A673 (cell line): ENCODE results near the gene UXS1. TPM values are rescaled to one million over a fixed set of nuclear protein-coding genes. Genes with fewer than 3 reads are reported as not detected.

Source experiments
- BruUV-seq: library from RNA; stranded (reverse); fragments of 400-500 nt; replicated peaks from 2 replicates; lab custom pipeline; 2021; lab: Mats Ljungman, UMichigan
- CTCF ChIA-PET: fragments of 300-600 bp; sonication (Branson Sonifier 250); formaldehyde crosslinking; loops from one replicate; lab custom pipeline; 2022; ENCODE audit warnings: antibody characterized with exemption; lab: Charles Lee
- POLR2A ChIA-PET: fragments of 300-600 bp; sonication (Branson Sonifier 250); formaldehyde crosslinking; loops from one replicate; lab custom pipeline; 2022; ENCODE audit warnings: antibody characterized with exemption; ENCODE audit not compliant: low non-redundant PET; lab: Charles Lee
- DNase-seq: peaks from one replicate; pipeline ENCODE4 v3.0.0-alpha.2; 2015; ENCODE audit warnings: low spot score
- H3K27ac ChIP-seq: fragments of 200-600 bp; sonication (generic); 2 replicates; pipeline ENCODE4 v1.5.1; 2016; ENCODE audit warnings: mixed run types, low read depth, mild to moderate bottlenecking, mixed read lengths, antibody characterized with exemption, low read length; ENCODE audit not compliant: poor library complexity, severe bottlenecking
- H3K27me3 ChIP-seq: fragments of 200-600 bp; sonication (generic); replicated peaks from 2 replicates; pipeline ENCODE4 v1.6.1; 2017; ENCODE audit warnings: mixed run types, low read depth, mild to moderate bottlenecking, mixed read lengths, antibody characterized with exemption, low read length; ENCODE audit not compliant: insufficient read depth, poor library complexity
- H3K36me3 ChIP-seq: fragments of 200-600 bp; sonication (generic); 2 replicates; pipeline ENCODE4 v1.6.1; 2016; ENCODE audit warnings: mixed run types, mild to moderate bottlenecking, mixed read lengths, antibody characterized with exemption, low read length; ENCODE audit not compliant: insufficient read depth, poor library complexity, severe bottlenecking
- H3K4me1 ChIP-seq: fragments of 200-600 bp; sonication (generic); 2 replicates; pipeline ENCODE4 v1.6.1; 2017; ENCODE audit warnings: mixed run types, mild to moderate bottlenecking, mixed read lengths, antibody characterized with exemption, low read length; ENCODE audit not compliant: insufficient read depth, poor library complexity, severe bottlenecking
- H3K4me3 ChIP-seq: fragments of 200-600 bp; sonication (generic); 2 replicates; pipeline ENCODE4 v1.5.1; 2016; ENCODE audit warnings: low read depth, mixed run types, mild to moderate bottlenecking, mixed read lengths, low read length; ENCODE audit not compliant: poor library complexity, severe bottlenecking
- H3K9me3 ChIP-seq: fragments of 200-600 bp; sonication (generic); 2 replicates; pipeline ENCODE4 v1.6.1; 2016; ENCODE audit warnings: mixed run types, low read depth, mild to moderate bottlenecking, mixed read lengths, antibody characterized with exemption, low read length; ENCODE audit not compliant: poor library complexity, severe bottlenecking
- EZH2 ChIP-seq: fragments of 200-600 bp; sonication (generic); IDR thresholded peaks from 2 replicates; pipeline ENCODE4 v1.6.1; 2017; ENCODE audit warnings: borderline replicate concordance, low read depth, mild to moderate bottlenecking, mixed read lengths, antibody characterized with exemption, low read length; ENCODE audit not compliant: poor library complexity, severe bottlenecking
- intact Hi-C: fragments of 100-400 bp; cut with micrococcal nuclease; formaldehyde crosslinking; loops from one replicate; pipeline ENCODE4 v1.10.0; 2022; ENCODE audit not compliant: unreplicated experiment
- total RNA-seq: library from RNA; stranded (reverse); gene quantifications from 2 replicates; pipeline ENCODE4 v1.2.3, GENCODE V29; 2021
- TF ChIP-seq, protein P1 (sequence below): fragments of 300-800, 200-600 bp; sonication (generic); conservative IDR thresholded peaks from 2 replicates; pipeline ENCODE4 v1.5.1; 2017; ENCODE audit warnings: low read depth, mild to moderate bottlenecking, antibody characterized with exemption, low read length, moderate library complexity, mixed read lengths

The UXS1 gene
- total RNA-seq, 1 experiment from 2014 or later, result 48.6 TPM

DNA sequence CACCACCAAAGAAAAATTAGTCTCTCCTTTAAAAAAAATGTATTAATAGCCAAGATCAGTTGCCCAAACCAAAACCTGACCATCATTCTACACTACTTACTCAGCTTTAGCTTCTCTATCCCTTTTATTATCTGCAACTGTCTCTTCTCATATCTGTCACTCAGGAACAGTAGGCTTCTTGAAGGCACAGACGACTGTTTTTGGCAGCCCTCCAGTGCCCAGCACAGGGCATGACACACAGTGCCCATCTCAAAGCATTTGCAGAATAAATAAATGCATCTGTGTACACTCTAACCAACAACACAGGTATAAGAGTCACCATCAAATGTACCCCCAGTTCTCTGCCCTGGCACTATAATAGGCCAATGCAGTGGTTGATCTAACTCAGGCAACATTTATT lies 117.2 kb downstream of the UXS1 start:
- H3K27ac ChIP-seq, result no peak overlapping the region
- ChIA-PET CTCF (no interaction called here), POLR2A (no interaction called here)
- no TSS peak for BruUV-seq
- no peak for TF ChIP-seq EZH2
- TF ChIP-seq, protein P1, sequence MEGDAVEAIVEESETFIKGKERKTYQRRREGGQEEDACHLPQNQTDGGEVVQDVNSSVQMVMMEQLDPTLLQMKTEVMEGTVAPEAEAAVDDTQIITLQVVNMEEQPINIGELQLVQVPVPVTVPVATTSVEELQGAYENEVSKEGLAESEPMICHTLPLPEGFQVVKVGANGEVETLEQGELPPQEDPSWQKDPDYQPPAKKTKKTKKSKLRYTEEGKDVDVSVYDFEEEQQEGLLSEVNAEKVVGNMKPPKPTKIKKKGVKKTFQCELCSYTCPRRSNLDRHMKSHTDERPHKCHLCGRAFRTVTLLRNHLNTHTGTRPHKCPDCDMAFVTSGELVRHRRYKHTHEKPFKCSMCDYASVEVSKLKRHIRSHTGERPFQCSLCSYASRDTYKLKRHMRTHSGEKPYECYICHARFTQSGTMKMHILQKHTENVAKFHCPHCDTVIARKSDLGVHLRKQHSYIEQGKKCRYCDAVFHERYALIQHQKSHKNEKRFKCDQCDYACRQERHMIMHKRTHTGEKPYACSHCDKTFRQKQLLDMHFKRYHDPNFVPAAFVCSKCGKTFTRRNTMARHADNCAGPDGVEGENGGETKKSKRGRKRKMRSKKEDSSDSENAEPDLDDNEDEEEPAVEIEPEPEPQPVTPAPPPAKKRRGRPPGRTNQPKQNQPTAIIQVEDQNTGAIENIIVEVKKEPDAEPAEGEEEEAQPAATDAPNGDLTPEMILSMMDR, result no peak
- no peak for DNase-seq
- intact Hi-C loops, result no loop called here
- no peak overlapping the region for H3K4me3 ChIP-seq
- no peaks in the 10 kb centered on the region for H3K27me3 ChIP-seq
- H3K36me3 ChIP-seq, result no peaks in the 10 kb centered on the region
- H3K4me1 ChIP-seq, result no peaks in the 10 kb centered on the region
- no peaks in the 10 kb centered on the region for H3K9me3 ChIP-seq

DNA sequence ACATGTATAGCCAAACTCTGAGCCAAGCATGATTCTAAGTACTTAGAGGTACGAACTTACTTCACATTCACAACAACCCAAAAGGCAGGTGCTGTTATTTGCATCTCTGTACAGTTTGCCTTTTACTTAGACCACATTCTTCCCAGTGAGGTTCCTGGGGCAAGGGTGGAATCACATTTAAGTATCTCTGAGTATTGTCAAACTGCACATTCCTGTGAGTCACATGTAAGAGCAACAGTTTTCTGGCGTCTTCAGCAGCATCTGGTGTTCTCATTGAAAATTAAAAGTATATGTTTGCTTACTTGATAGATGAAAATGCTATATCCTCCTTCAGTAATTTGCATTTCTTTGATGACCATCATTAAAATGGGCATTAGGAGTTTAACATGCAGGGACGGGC lies 119.1 kb downstream of the UXS1 start:
- no TSS peak for BruUV-seq
- Histone ChIP-seq H3K27me3 (no peaks in the 10 kb centered on the region), H3K4me3 (no peak overlapping the region), H3K36me3 (no peaks in the 10 kb centered on the region), H3K9me3 (no peaks in the 10 kb centered on the region), H3K27ac (no peak overlapping the region), H3K4me1 (no peaks in the 10 kb centered on the region)
- POLR2A ChIA-PET, result no interaction called here
- intact Hi-C loops, result no loop called here
- CTCF ChIA-PET, result no interaction called here
- DNase-seq, result no peak
- no peak for TF ChIP-seq EZH2
- TF ChIP-seq, protein P1, result no peak

DNA sequence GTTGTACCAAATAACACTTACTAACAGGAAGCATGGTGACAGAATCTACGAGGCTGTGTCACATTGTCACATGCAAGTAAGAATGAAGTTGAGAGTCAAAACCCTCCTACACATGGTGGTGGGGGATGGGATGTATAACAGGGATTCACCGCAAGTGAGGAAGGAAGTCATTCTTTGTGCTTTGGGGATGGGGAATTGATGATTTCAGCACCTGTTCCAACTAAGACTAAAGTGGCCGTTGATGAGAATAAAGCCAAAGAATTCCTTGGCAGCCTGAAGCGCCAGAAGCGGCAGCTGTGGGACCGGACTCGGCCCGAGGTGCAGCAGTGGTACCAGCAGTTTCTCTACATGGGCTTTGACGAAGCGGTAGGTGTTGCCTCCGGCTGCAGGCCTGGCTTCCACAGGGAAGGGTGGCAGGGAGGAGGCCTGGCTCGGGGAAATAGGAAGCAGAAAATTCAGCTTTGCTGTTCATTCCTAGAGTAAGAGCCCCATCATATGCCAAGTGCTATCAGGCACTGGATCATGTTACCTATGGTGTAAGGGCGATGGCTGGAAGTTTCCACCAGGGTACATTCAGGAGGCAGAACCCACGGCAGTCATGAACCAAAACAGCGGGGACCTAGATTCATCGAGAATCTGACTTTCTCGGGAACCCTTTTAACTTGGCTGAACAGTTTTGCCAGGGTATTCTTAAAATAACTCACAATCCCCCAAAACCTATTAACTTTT lies 120.3 kb downstream of the UXS1 start:
- Histone ChIP-seq H3K36me3 (no peaks in the 10 kb centered on the region), H3K9me3 (no peaks in the 10 kb centered on the region), H3K27me3 (no peaks in the 10 kb centered on the region), H3K4me3 (no peak overlapping the region), H3K27ac (no peak overlapping the region), H3K4me1 (no peaks in the 10 kb centered on the region)
- ChIA-PET POLR2A (no interaction called here), CTCF (no interaction called here)
- intact Hi-C loops, result no loop called here
- DNase-seq, result no peak
- no TSS peak for BruUV-seq
- TF ChIP-seq, protein P1, result no peak
- TF ChIP-seq EZH2, result no peak
